H1 (cell line): ENCODE results near the gene TMEM131L. TPM values are rescaled to one million over a fixed set of nuclear protein-coding genes. Genes with fewer than 3 reads are reported as not detected.
A peak's percentile ranks its signal among the peaks of the same experiment; 100 is the strongest.

Experiments
- CTCF ChIA-PET: fragments of 300-600 bp; sonication (Branson Sonifier 250); formaldehyde crosslinking; loops from one replicate; lab custom pipeline; 2021; ENCODE audit not compliant: partially characterized antibody; lab: Charles Lee
- POLR2A ChIA-PET: fragments of 300-600 bp; sonication (Branson Sonifier 250); formaldehyde crosslinking; loops from one replicate; lab custom pipeline; 2021; ENCODE audit warnings: inconsistent platforms; ENCODE audit not compliant: partially characterized antibody; lab: Charles Lee
- DNase-seq, 2 experiments: peaks; one replicate each; pipeline versions ENCODE4 v3.0.0 to v3.0.0-alpha.2; 2010 to 2022; ENCODE audit warnings: low spot score in 2 of 2, low read depth in 1 of 2, mixed read lengths in 1 of 2
- FAIRE-seq: peaks from 2 replicates; lab custom pipeline; 2011; peaks lifted over from hg19 to GRCh38; lab: Jason Lieb, UNC
- H2AFZ ChIP-seq: 2 replicates; pipeline ENCODE4 v1.8.1; 2012; ENCODE audit warnings: low read length, inconsistent platforms
- H2AK5ac ChIP-seq: 2 replicates; pipeline ENCODE4 v1.6.1; 2013; ENCODE audit warnings: low read depth, low read length
- H2BK120ac ChIP-seq: replicated peaks from 2 replicates; pipeline ENCODE3; 2013; ENCODE audit warnings: low read depth, low read length, inconsistent platforms
- H2BK12ac ChIP-seq: 2 replicates; pipeline ENCODE4 v1.6.1; 2013; ENCODE audit warnings: low read depth, low read length
- H2BK15ac ChIP-seq: 2 replicates; pipeline ENCODE4 v1.6.1; 2013; ENCODE audit warnings: low read length
- H2BK20ac ChIP-seq: 2 replicates; pipeline ENCODE4 v1.6.1; 2013; ENCODE audit warnings: low read length
- H2BK5ac ChIP-seq: 2 replicates; pipeline ENCODE4 v1.6.1; 2013; ENCODE audit warnings: low read depth, low read length
- H3K14ac ChIP-seq: 2 replicates; pipeline ENCODE4 v1.6.1; 2013; ENCODE audit warnings: inconsistent platforms; ENCODE audit not compliant: insufficient read length
- H3K18ac ChIP-seq: 2 replicates; pipeline ENCODE4 v1.6.1; 2013; ENCODE audit warnings: low read length; ENCODE audit errors: extremely low read depth
- H3K23ac ChIP-seq: 2 replicates; pipeline ENCODE4 v1.6.1; 2013; ENCODE audit warnings: inconsistent platforms; ENCODE audit not compliant: insufficient read length
- H3K23me2 ChIP-seq: 2 replicates; pipeline ENCODE4 v1.6.1; 2013; ENCODE audit warnings: low read depth, low read length
- H3K27ac ChIP-seq: 2 replicates; pipeline ENCODE4 v1.6.1; 2011; ENCODE audit warnings: low read depth, low read length, inconsistent platforms
- H3K27me3 ChIP-seq, 4 experiments: replicated peaks in 1 of 4; 1 replicate in 1 of 4; 2 replicates in 3 of 4; pipeline versions ENCODE4 v1.6.1 to v1.8.1; 2011 to 2013; ENCODE audit warnings: low read length in 3 of 4, mild to moderate bottlenecking in 3 of 4, inconsistent platforms in 2 of 4, mixed read lengths in 2 of 4, moderate library complexity in 1 of 4; ENCODE audit not compliant: control insufficient read depth in 3 of 4, insufficient read depth in 3 of 4; ENCODE audit errors: extremely low read depth in 1 of 4
- H3K36me3 ChIP-seq, 4 experiments: 2 replicates each; pipeline versions ENCODE4 v1.6.1 to v1.8.1; 2011 to 2013; ENCODE audit warnings: mild to moderate bottlenecking in 4 of 4, low read length in 3 of 4, moderate library complexity in 2 of 4, control low read depth in 1 of 4, inconsistent platforms in 1 of 4; ENCODE audit not compliant: insufficient read depth in 4 of 4, control insufficient read depth in 2 of 4
- H3K4ac ChIP-seq: replicated peaks from 2 replicates; pipeline ENCODE3; 2013; ENCODE audit warnings: low read length, low read depth, mixed read lengths, inconsistent platforms; ENCODE audit not compliant: insufficient read length
- H3K4me1 ChIP-seq, 4 experiments: replicated peaks in 1 of 4; 1 replicate in 1 of 4; 2 replicates in 3 of 4; pipeline versions ENCODE4 v1.6.1 to v1.8.1; 2011 to 2013; ENCODE audit warnings: low read length in 3 of 4, inconsistent platforms in 2 of 4, mixed read lengths in 1 of 4; ENCODE audit not compliant: insufficient read depth in 4 of 4, control insufficient read depth in 3 of 4
- H3K4me2 ChIP-seq, 2 experiments: 2 replicates each; pipeline versions ENCODE4 v1.6.1 to v1.8.1; 2011 to 2013; ENCODE audit warnings: low read depth in 2 of 2, low read length in 2 of 2, control low read depth in 1 of 2, inconsistent platforms in 1 of 2, mild to moderate bottlenecking in 1 of 2; ENCODE audit not compliant: insufficient read depth in 1 of 2
- H3K4me3 ChIP-seq, 4 experiments: fragments of 200-600, 300-600 bp in 1 of 4; sonication (generic), shearing (Covaris generic), sonication (Bioruptor Twin) in 1 of 4; 2 replicates each; pipeline versions ENCODE4 v1.5.1 to v1.8.1; 2011 to 2016; ENCODE audit warnings: low read length in 4 of 4, low read depth in 3 of 4, control low read depth in 2 of 4, inconsistent platforms in 2 of 4, mild to moderate bottlenecking in 2 of 4, mixed read lengths in 1 of 4, moderate library complexity in 1 of 4; ENCODE audit not compliant: insufficient read depth in 2 of 4; ENCODE audit errors: extremely low read depth in 1 of 4
- H3K56ac ChIP-seq: replicated peaks from 2 replicates; pipeline ENCODE3; 2013; ENCODE audit warnings: low read depth, mild to moderate bottlenecking, mixed read lengths, low read length, inconsistent platforms; ENCODE audit not compliant: insufficient read length
- H3K79me1 ChIP-seq: 2 replicates; pipeline ENCODE4 v1.6.1; 2013; ENCODE audit warnings: low read depth, low read length, control low read depth
- H3K79me2 ChIP-seq, 2 experiments: 2 replicates each; pipeline versions ENCODE4 v1.6.1 to v1.8.1; 2012 to 2013; ENCODE audit warnings: low read length in 2 of 2, mild to moderate bottlenecking in 2 of 2, inconsistent platforms in 1 of 2; ENCODE audit not compliant: insufficient read depth in 2 of 2, control insufficient read depth in 1 of 2
- H3K9ac ChIP-seq, 4 experiments: replicated peaks in 1 of 4; 1 replicate in 1 of 4; 2 replicates in 3 of 4; pipeline versions ENCODE4 v1.6.1 to v1.8.1; 2011 to 2013; ENCODE audit warnings: low read depth in 3 of 4, low read length in 3 of 4, control low read depth in 2 of 4, mild to moderate bottlenecking in 2 of 4, moderate library complexity in 2 of 4, inconsistent platforms in 1 of 4; ENCODE audit errors: extremely low read depth in 1 of 4
- H3K9me3 ChIP-seq, 2 experiments: 2 replicates each; pipeline versions ENCODE4 v1.6.1 to v1.8.1; 2012 to 2013; ENCODE audit warnings: mild to moderate bottlenecking in 2 of 2, moderate library complexity in 2 of 2, control low read depth in 1 of 2, inconsistent platforms in 1 of 2, low read depth in 1 of 2, low read length in 1 of 2, mixed read lengths in 1 of 2; ENCODE audit not compliant: insufficient read depth in 2 of 2
- H4K20me1 ChIP-seq, 2 experiments: replicated peaks in 1 of 2; 2 replicates each; pipeline versions ENCODE3 to v1.8.1; 2011 to 2013; ENCODE audit warnings: inconsistent platforms in 2 of 2, low read length in 2 of 2, mild to moderate bottlenecking in 1 of 2; ENCODE audit not compliant: insufficient read depth in 2 of 2, control insufficient read depth in 1 of 2
- H4K5ac ChIP-seq: 2 replicates; pipeline ENCODE4 v1.6.1; 2013; ENCODE audit warnings: low read length, low read depth, mixed read lengths, inconsistent platforms; ENCODE audit not compliant: insufficient read length
- H4K8ac ChIP-seq: 2 replicates; pipeline ENCODE4 v1.8.0; 2013; ENCODE audit warnings: mild to moderate bottlenecking, moderate library complexity, low read length, inconsistent platforms; ENCODE audit not compliant: insufficient read depth; ENCODE audit errors: extremely low read depth
- H4K91ac ChIP-seq: replicated peaks from 2 replicates; pipeline ENCODE3; 2013; ENCODE audit warnings: low read length, mixed read lengths, inconsistent platforms; ENCODE audit not compliant: insufficient read length
- ASH2L ChIP-seq: fragments of 200-600, 300-600 bp; sonication (generic); IDR thresholded peaks from one replicate; pipeline ENCODE4 v1.7.1; 2017; ENCODE audit warnings: low read length
- CEBPB ChIP-seq: IDR thresholded peaks from 2 replicates; pipeline ENCODE4 v1.6.1; 2012; ENCODE audit warnings: low read depth, low read length
- GTF2F1 ChIP-seq: IDR thresholded peaks from 2 replicates; pipeline ENCODE4 v1.6.1; 2012; ENCODE audit warnings: low read depth, low read length, improper control_type of control experiment, borderline replicate concordance
- WGBS, 2 experiments: shearing (Covaris generic) in 1 of 2; methylation state at CpG; one replicate each; pipeline versions ENCODE4 v1.1.6 to v1.1.7; 2013 to 2015; ENCODE audit warnings: low lambda C conversion rate in 2 of 2, mixed read lengths in 2 of 2, inconsistent platforms in 1 of 2, low coverage in 1 of 2, missing lambda C conversion rate in 1 of 2; ENCODE audit not compliant: insufficient replicate concordance in 2 of 2, insufficient coverage in 1 of 2, insufficient read length in 1 of 2; ENCODE audit errors: extremely low coverage in 1 of 2, missing lambda C conversion rate in 1 of 2; 5-methylcytosine and 5-hydroxymethylcytosine counted together
- polyA plus RNA-seq, 7 experiments: library from polyadenylated mRNA; depleted of rRNA in 3 of 7; stranded (reverse) in 5 of 7; unstranded in 2 of 7; fragments of >200 nt in 5 of 7; fragments of 200-250 nt in 2 of 7; gene quantifications; 1 replicate in 5 of 7; 2 replicates in 1 of 7; 4 replicates in 1 of 7; pipeline versions ENCODE4 v1.2.1 to v1.2.3, GENCODE V29; 2011 to 2013; ENCODE audit warnings: missing spikeins in 2 of 7, mixed read lengths in 2 of 7
- total RNA-seq: library from RNA; stranded (reverse); fragmentation: NEBNext Ultra II Directional; extraction: Animal tissue kit (Norgen Biotek cat#: 25700); gene quantifications from 2 replicates; pipeline ENCODE4 v1.2.1, GENCODE V29; 2021

Gene TMEM131L
- total and polyA plus RNA-seq, 2 of the 8 experiments (the other 6 are each of a cell fraction or from before 2014, with no cell fraction given), result 14.3 to 26.1 TPM

DNA sequence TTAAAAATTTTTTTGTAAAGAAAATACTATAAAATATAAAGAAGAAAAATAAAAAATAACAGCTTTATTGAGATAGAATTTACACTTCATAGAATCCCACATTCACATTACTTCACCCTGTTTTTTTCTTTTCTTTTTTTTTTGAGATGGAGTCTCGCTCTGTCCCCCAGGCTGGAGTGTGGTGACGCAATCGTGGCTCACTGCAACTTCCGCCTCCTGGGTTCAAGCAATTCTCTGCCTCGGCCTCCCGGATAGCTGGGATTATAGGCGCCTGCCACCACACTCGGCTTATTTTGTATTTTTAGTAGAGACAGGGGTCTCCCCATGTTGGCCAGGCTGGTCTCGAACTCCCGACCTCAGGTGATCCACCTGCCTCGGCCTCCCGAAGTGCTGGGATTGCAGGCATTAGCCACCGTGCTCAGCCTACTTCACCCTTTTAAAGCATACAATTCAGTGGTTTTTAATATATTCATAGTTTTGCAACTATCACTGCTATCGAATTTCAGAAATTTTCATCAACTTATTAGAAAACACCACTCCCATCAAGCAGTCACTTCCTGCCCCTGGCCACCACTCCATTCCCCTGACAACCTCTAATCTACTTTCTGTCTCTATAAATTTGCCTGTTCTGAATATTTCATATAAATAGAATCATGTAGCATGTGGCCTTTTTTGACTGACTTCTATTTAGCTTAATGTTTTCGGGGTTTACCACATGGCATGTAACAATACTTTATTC, 48.7 kb downstream of the TMEM131L start:
- no peak for FAIRE-seq
- Histone ChIP-seq H2BK5ac (no peak overlapping the region), H4K20me1 (no peaks in the 10 kb centered on the region), H4K5ac (no peak overlapping the region), H3K18ac (no peak overlapping the region), H3K27ac (no peak overlapping the region), H3K36me3 (peaks cover 0 to 3% (median 0%) of the 10 kb centered on the region in 4 experiments; a peak in 1 of 8 replicates), H4K8ac (no peak overlapping the region), H3K9ac (no peak overlapping the region), H3K27me3 (no peaks in the 10 kb centered on the region), H4K91ac (no peak overlapping the region), H3K4me2 (no peak overlapping the region), H3K79me1 (no peaks in the 10 kb centered on the region; the same call in 1 of the 2 replicates), H3K14ac (no peak overlapping the region), H3K23me2 (no peaks in the 10 kb centered on the region), H2BK15ac (no peak overlapping the region), H3K79me2 (peaks cover 0 to 18% of the 10 kb centered on the region in 2 experiments; a peak in 1 of 4 replicates), H3K56ac (no peak overlapping the region), H3K23ac (no peak overlapping the region), H2BK12ac (no peak overlapping the region), H2AK5ac (no peak overlapping the region), H3K4ac (no peak overlapping the region), H3K4me3 (no peak overlapping the region), H3K4me1 (peaks cover 0 to 5% (median 4%) of the 10 kb centered on the region in 4 experiments; a peak in 3 of 7 replicates), H2AFZ (no peak overlapping the region), H3K9me3 (no peaks in the 10 kb centered on the region), H2BK20ac (no peak overlapping the region), H2BK120ac (no peak overlapping the region)
- WGBS, 2 experiments, result 92% methylated on average over 15 of the region's 15 CpGs; no CpG with 5 or more reads in 1 of the 2 experiments
- no peak for DNase-seq
- CTCF ChIA-PET, result interaction anchor here (0.7 to 3.4 kb wide), 4 partner anchors 9 to 171 kb away, joined by 3 to 10 read pairs (median 4); no protein-coding TSS in a partner anchor
- POLR2A ChIA-PET, result interaction anchor here (0.6 kb wide), 1 partner anchor 134 kb away, joined by 3 read pairs; no protein-coding TSS in a partner anchor
- TF ChIP-seq CEBPB (peak; percentile 74; the same call in 1 of the 2 replicates), ASH2L (no peak), GTF2F1 (no peak)
